ENCODE results near the gene C2CD2.

DNA sequence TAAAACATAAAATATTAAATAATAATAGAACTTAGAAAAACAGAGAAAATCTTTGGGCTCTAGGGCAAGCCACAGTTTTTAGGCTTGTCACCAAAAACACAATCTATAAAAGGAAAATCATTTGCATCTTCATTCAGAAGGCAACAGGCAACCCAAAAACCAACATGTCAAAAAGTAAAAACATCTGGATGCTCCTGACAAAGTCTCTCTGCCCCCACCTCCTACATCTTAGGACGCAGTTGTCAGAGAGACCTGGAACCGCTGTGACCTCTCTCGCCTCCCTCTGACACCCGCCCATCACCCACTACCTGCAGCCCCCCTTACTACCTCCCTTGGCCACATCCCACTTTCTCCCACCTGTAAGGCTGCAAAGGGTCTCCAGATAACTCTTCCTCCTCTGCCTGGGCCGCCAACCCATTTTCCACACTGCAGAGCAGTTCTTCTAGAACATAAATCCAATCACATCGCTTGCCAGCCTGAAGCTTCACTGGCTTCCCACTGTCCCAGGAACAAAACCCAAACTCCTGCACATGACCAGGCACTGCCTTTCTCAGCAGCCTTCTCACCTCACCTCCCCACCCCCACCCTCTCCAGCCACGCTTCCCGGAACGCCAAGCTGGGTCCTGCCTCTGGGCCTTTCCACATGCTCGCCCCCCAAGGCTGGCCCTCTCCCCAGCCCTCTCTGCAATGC lies 89.4 kb downstream of the C2CD2 start:
- TF ChIP-seq, protein P1, sequence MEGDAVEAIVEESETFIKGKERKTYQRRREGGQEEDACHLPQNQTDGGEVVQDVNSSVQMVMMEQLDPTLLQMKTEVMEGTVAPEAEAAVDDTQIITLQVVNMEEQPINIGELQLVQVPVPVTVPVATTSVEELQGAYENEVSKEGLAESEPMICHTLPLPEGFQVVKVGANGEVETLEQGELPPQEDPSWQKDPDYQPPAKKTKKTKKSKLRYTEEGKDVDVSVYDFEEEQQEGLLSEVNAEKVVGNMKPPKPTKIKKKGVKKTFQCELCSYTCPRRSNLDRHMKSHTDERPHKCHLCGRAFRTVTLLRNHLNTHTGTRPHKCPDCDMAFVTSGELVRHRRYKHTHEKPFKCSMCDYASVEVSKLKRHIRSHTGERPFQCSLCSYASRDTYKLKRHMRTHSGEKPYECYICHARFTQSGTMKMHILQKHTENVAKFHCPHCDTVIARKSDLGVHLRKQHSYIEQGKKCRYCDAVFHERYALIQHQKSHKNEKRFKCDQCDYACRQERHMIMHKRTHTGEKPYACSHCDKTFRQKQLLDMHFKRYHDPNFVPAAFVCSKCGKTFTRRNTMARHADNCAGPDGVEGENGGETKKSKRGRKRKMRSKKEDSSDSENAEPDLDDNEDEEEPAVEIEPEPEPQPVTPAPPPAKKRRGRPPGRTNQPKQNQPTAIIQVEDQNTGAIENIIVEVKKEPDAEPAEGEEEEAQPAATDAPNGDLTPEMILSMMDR (IDR thresholded peaks at IDR 0.05; ENCODE audit: low read depth, low read length, poor library complexity, severe bottlenecking): no peak
- TF ChIP-seq EZH2phosphoT487 (IDR thresholded peaks at IDR 0.05; ENCODE audit: borderline replicate concordance, low read length): no peak
